ENCODE data around the gene ALK.

ALK gene

GRCh38 chr2:29388071-29388470 is 533.3 kb downstream of the ALK start:
- DNase-seq = no peak

- no peak for DNase-seq
Observed at GRCh38 chr2:29382486-29382885, 538.9 kb downstream of the ALK start.

GRCh38 chr2:29377788-29378187 is 543.6 kb downstream of the ALK start:
- no peak for DNase-seq

- DNase-seq = peak; percentile 26
Observed at GRCh38 chr2:29376541-29376940, 544.8 kb downstream of the ALK start.

GRCh38 chr2:29375843-29376242 is 545.5 kb downstream of the ALK start:
- no peak for DNase-seq

GRCh38 chr2:29374823-29375222 is 546.6 kb downstream of the ALK start:
- DNase-seq = peak; percentile 93

GRCh38 chr2:29373870-29374269 is 547.5 kb downstream of the ALK start:
- DNase-seq = peak; percentile 27

GRCh38 chr2:29372185-29372584 is 549.2 kb downstream of the ALK start:
- DNase-seq = no peak

GRCh38 chr2:29370581-29371125 is 550.7 kb downstream of the ALK start:
- no peak for DNase-seq

- no peak for DNase-seq
Observed at GRCh38 chr2:29370173-29370572, 551.2 kb downstream of the ALK start.

- DNase-seq = no peak
Observed at GRCh38 chr2:29368659-29369040, 552.7 kb downstream of the ALK start.

- DNase-seq = no peak
Observed at GRCh38 chr2:29367986-29368658, 553.3 kb downstream of the ALK start.

- no peak for DNase-seq
Observed at GRCh38 chr2:29363111-29363510, 558.3 kb downstream of the ALK start.

GRCh38 chr2:29361231-29361630 is 560.2 kb downstream of the ALK start:
- no peak for DNase-seq

- DNase-seq = no peak
Observed at GRCh38 chr2:29360016-29360784, 561.2 kb downstream of the ALK start.

- DNase-seq = no peak
Observed at GRCh38 chr2:29353403-29353991, 567.9 kb downstream of the ALK start.

- DNase-seq = no peak
Observed at GRCh38 chr2:29351916-29352591, 569.3 kb downstream of the ALK start.

- DNase-seq = no peak
Observed at GRCh38 chr2:29351248-29351647, 570.1 kb downstream of the ALK start.

- no peak for DNase-seq
Observed at GRCh38 chr2:29349316-29350030, 571.9 kb downstream of the ALK start.

GRCh38 chr2:29347774-29348461 is 573.5 kb downstream of the ALK start:
- no peak for DNase-seq

GRCh38 chr2:29345236-29345635 is 576.1 kb downstream of the ALK start:
- DNase-seq = no peak

GRCh38 chr2:29343830-29344229 is 577.6 kb downstream of the ALK start:
- DNase-seq = no peak

Data from DMS79 treated with DMSO at 0.1 percent for 48 hours (cell line).